CD4-positive, alpha-beta T cell treated with Interleukin-15 for 4 hours (primary cell): ENCODE results near the gene INTS11.
"Not testable (repeated sequence)": the region's sequence is repeated elsewhere in the genome, so short reads cannot be mapped to it uniquely, and the experiment has no call there.

Source experiments
- DNase-seq: peaks from one replicate; pipeline ENCODE4 v3.0.0-alpha.2; 2020; ENCODE audit warnings: low spot score

Gene INTS11

GRCh38 chr1:1329304-1330210 lies 5.1 kb upstream of the INTS11 start:
- DNase-seq = no peak

- DNase-seq = no peak
Observed at GRCh38 chr1:1328254-1328653, 3.8 kb upstream of the INTS11 start.

GRCh38 chr1:1327291-1327690 lies 2.8 kb upstream of the INTS11 start:
- DNase-seq = no peak

GRCh38 chr1:1326075-1326605 lies 1.7 kb upstream of the INTS11 start:
- DNase-seq = no peak

GRCh38 chr1:1325288-1326074 lies 1.0 kb upstream of the INTS11 start:
- DNase-seq = no peak

GRCh38 chr1:1324084-1324523 lies 356 bp downstream of the INTS11 start:
- DNase-seq = no peak

GRCh38 chr1:1322952-1323351 lies 1.5 kb downstream of the INTS11 start:
- DNase-seq = no peak

- no peak for DNase-seq
Observed at GRCh38 chr1:1322418-1322817, 2.0 kb downstream of the INTS11 start.

- DNase-seq = no peak
Observed at GRCh38 chr1:1321477-1321876, 3.0 kb downstream of the INTS11 start.

GRCh38 chr1:1320666-1321448 lies 3.6 kb downstream of the INTS11 start:
- no peak for DNase-seq

GRCh38 chr1:1319646-1319941 lies 4.9 kb downstream of the INTS11 start:
- DNase-seq = no peak

GRCh38 chr1:1318777-1319645 lies 5.4 kb downstream of the INTS11 start:
- DNase-seq = no peak

- no peak for DNase-seq
Observed at GRCh38 chr1:1318131-1318652, 6.3 kb downstream of the INTS11 start.

GRCh38 chr1:1317420-1317819 lies 7.0 kb downstream of the INTS11 start:
- DNase-seq = no peak

- not testable (repeated sequence) for DNase-seq
Observed at GRCh38 chr1:1316199-1316598, 8.3 kb downstream of the INTS11 start.

GRCh38 chr1:1315435-1315954 lies 9.0 kb downstream of the INTS11 start:
- no peak for DNase-seq

GRCh38 chr1:1314678-1315335 lies 9.7 kb downstream of the INTS11 start:
- DNase-seq = no peak

- no peak for DNase-seq
Observed at GRCh38 chr1:1314237-1314586, 10.2 kb downstream of the INTS11 start.

GRCh38 chr1:1313500-1314236 lies 10.8 kb downstream of the INTS11 start:
- DNase-seq = no peak
